ENCODE data around the gene ANKRD52.

- TF ChIP-seq POLR2A (IDR thresholded peaks at IDR 0.05; ENCODE audit: low read length) (no peak), CTCF (IDR thresholded peaks at IDR 0.05) (no peak), TP53 (CRISPR knock-in tag; IDR thresholded peaks at IDR 0.05) (no peak), RAD21 (conservative IDR thresholded peaks at IDR 0.05 in 1 of 2, IDR thresholded peaks at IDR 0.05 in 1 of 2) (no peak), HMGXB4 (CRISPR knock-in tag; IDR thresholded peaks at IDR 0.05; ENCODE audit: borderline replicate concordance) (no peak), REST (IDR thresholded peaks at IDR 0.05) (no peak), EP300 (IDR thresholded peaks at IDR 0.05) (no peak), JUN (IDR thresholded peaks at IDR 0.05) (no peak), ESRRA (IDR thresholded peaks at IDR 0.05; ENCODE audit: borderline replicate concordance, low read length) (no peak), HOXB13 (CRISPR knock-in tag; IDR thresholded peaks at IDR 0.05; ENCODE audit: low read depth) (no peak), SMC3 (IDR thresholded peaks at IDR 0.05) (no peak)
Observed at GRCh38 chr12:56236985-56237384, 21.2 kb downstream of the ANKRD52 start.

All from A549 (cell line).